ENCODE measurements around the gene SPOCK2.

DNA sequence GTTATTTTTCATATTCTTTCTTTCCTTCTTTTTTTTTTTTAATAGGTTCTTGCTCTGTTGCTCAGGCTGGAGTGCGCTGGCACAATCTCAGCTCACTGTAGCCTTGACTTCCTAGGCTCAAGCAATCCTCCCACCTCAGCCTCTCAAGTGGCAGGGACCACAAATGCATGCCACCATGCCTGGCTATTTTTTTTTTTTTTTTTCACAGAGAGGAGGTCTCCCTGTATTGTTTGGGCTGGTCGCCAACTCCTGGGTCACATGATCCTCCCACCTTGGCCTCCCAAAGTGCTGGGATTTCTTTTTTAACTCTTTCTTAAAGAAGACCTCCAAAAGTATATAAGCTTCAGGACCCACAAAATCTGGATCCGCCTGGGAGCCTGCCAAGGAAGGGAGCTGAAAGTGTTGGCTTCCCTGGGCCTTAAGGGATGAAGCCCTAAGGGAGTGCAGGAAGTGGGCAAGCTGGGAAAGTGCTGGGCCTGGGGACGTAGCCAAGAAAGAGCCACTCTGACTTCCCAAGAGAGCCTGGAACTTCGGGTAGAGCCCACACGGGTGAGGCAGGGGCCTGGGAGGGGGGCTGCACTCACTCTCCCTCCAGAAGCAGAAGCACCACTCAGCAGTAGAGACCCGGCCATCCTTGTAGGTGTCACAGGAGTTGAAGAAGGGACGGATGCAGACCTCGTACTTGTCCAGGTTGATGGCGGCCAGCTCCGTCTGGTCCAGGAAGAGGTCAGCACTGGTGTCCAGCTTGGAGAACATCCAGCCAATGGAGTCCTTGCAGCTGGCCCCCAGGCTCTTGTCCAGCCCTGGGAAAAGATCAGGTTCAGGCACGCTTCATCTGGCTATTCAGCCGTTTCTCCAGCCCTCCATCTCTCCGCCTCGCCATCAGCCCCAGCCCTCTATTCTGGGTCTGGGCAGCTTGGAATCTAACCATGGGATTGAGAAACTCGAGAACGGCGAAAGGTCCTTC lies 21.8 kb downstream of the SPOCK2 start:
- TF ChIP-seq POLR2AphosphoS5 (IDR thresholded peaks at IDR 0.05; ENCODE audit: borderline replicate concordance, low read depth, low read length) (no peak), EZH2 (IDR thresholded peaks at IDR 0.05) (no peak)

Measured in SK-N-MC (cell line).